A549 (cell line): ENCODE results near the gene NUMB. TPM values are rescaled to one million over a fixed set of nuclear protein-coding genes. Genes with fewer than 3 reads are reported as not detected.
"Not testable (repeated sequence)": the region's sequence is repeated elsewhere in the genome, so short reads cannot be mapped to it uniquely, and the experiment has no call there.

Experiments
- ATAC-seq, 2 experiments: fragments of 200-7000 bp in 1 of 2; fragments of >200 bp in 1 of 2; cut with Nextera tagmentation in 1 of 2; cut with Tn5 transposase in 1 of 2; 3 replicates each; pipeline versions ENCODE4 v1.8.0 to v1.9.1; 2018 to 2020; ENCODE audit warnings: mild to moderate bottlenecking in 1 of 2, moderate library complexity in 1 of 2
- CTCF ChIA-PET: fragments of 300-600 bp; sonication (Branson Sonifier 250); formaldehyde crosslinking; extraction: SDS; loops from one replicate; lab custom pipeline; 2021; ENCODE audit warnings: antibody characterized with exemption, inconsistent platforms; lab: Yijun Ruan, JAX
- POLR2A ChIA-PET: fragments of 350-600 bp; formaldehyde crosslinking; extraction: SDS; loops from one replicate; lab custom pipeline; 2021; ENCODE audit warnings: antibody characterized with exemption, inconsistent platforms; lab: Yijun Ruan, JAX
- DNase-seq, 2 experiments: peaks; one replicate each; pipeline versions ENCODE4 v3.0.0 to v3.0.0-alpha.2; 2011 to 2016; ENCODE audit warnings: low read depth in 1 of 2, low spot score in 1 of 2
- FAIRE-seq: peaks from 2 replicates; lab custom pipeline; 2011; peaks lifted over from hg19 to GRCh38; lab: Jason Lieb, UNC
- H3K27ac ChIP-seq, 2 experiments: fragments of >200 bp; sonication (Bioruptor Twin); formaldehyde crosslinking; 3 replicates each; pipeline ENCODE4 v1.5.1; 2016 to 2017
- H3K4me1 ChIP-seq: fragments of >200 bp; sonication (Bioruptor Twin); formaldehyde crosslinking; 3 replicates; pipeline ENCODE4 v1.6.1; 2016
- H3K4me2 ChIP-seq: fragments of >200 bp; sonication (Bioruptor Twin); formaldehyde crosslinking; 3 replicates; pipeline ENCODE4 v1.6.1; 2016
- H3K4me3 ChIP-seq: fragments of >200 bp; sonication (Bioruptor Twin); formaldehyde crosslinking; 3 replicates; pipeline ENCODE4 v1.5.1; 2016
- H3K9me3 ChIP-seq: fragments of >200 bp; sonication (Bioruptor Twin); formaldehyde crosslinking; 3 replicates; pipeline ENCODE4 v1.6.1; 2016
- CBX2 ChIP-seq: fragments of 200-600 bp; sonication (generic); IDR thresholded peaks from 2 replicates; pipeline ENCODE4 v1.6.1; 2016; ENCODE audit warnings: low read depth, mild to moderate bottlenecking, borderline replicate concordance
- CHD2 ChIP-seq: fragments of 150-350 bp; IDR thresholded peaks from 2 replicates; pipeline ENCODE4 v1.6.1; 2014; ENCODE audit warnings: low read length; ENCODE audit not compliant: partially characterized antibody
- EHMT2 ChIP-seq: fragments of 200-600 bp; sonication (generic); IDR thresholded peaks from 2 replicates; pipeline ENCODE4 v1.6.1; 2016; ENCODE audit warnings: antibody characterized with exemption, low read depth, mild to moderate bottlenecking, moderate library complexity
- EP300 ChIP-seq, 2 experiments: fragments of >200 bp; sonication (Bioruptor Twin); formaldehyde crosslinking; IDR thresholded peaks; 2 replicates in 1 of 2; 3 replicates in 1 of 2; pipeline ENCODE4 v1.6.1; 2016 to 2017
- ESRRA ChIP-seq: fragments of 150-350 bp; IDR thresholded peaks from 2 replicates; pipeline ENCODE4 v1.6.1; 2014; ENCODE audit warnings: mild to moderate bottlenecking, low read length, borderline replicate concordance
- FOSB ChIP-seq: fragments of 250-450 bp; sonication (Bioruptor Pico); IDR thresholded peaks from 2 replicates; pipeline ENCODE4 v1.5.0; 2020; ENCODE audit warnings: mild to moderate bottlenecking, moderate library complexity
- HOXB5 ChIP-seq: fragments of 250-450 bp; sonication (Bioruptor Pico); IDR thresholded peaks from 2 replicates; pipeline ENCODE4 v1.5.0; 2020; ENCODE audit warnings: mild to moderate bottlenecking, moderate library complexity
- JUNB ChIP-seq: fragments of >200 bp; sonication (Bioruptor Twin); formaldehyde crosslinking; IDR thresholded peaks from 2 replicates; pipeline ENCODE4 v1.6.1; 2016
- MAZ ChIP-seq: fragments of 150-350 bp; IDR thresholded peaks from 2 replicates; pipeline ENCODE4 v1.6.1; 2014; ENCODE audit warnings: antibody characterized with exemption, low read depth, low read length, borderline replicate concordance
- NFE2L2 ChIP-seq: fragments of 150-350 bp; conservative IDR thresholded peaks from 2 replicates; pipeline ENCODE4 v1.6.1; 2014; ENCODE audit warnings: low read length
- NPAS2 ChIP-seq: fragments of 250-450 bp; sonication (Bioruptor Pico); IDR thresholded peaks from 2 replicates; pipeline ENCODE4 v1.8.0; 2022; ENCODE audit warnings: mild to moderate bottlenecking, moderate library complexity, borderline replicate concordance
- NR3C1 ChIP-seq: fragments of >200 bp; sonication (Bioruptor Twin); formaldehyde crosslinking; IDR thresholded peaks from 3 replicates; pipeline ENCODE4 v1.6.1; 2017
- PHF8 ChIP-seq: fragments of 200-600 bp; sonication (generic); IDR thresholded peaks from 2 replicates; pipeline ENCODE4 v1.6.1; 2016; ENCODE audit warnings: low read depth, mild to moderate bottlenecking, antibody characterized with exemption, moderate library complexity, borderline replicate concordance
- POLR2A ChIP-seq: IDR thresholded peaks from 2 replicates; pipeline ENCODE4 v1.6.1; 2012; ENCODE audit warnings: mild to moderate bottlenecking, low read length
- RARB ChIP-seq: fragments of 250-450 bp; sonication (Bioruptor Pico); IDR thresholded peaks from 2 replicates; pipeline ENCODE4 v1.8.0; 2021; ENCODE audit warnings: mild to moderate bottlenecking, moderate library complexity
- REST ChIP-seq: fragments of 200-600 bp; sonication (generic); IDR thresholded peaks from 2 replicates; pipeline ENCODE4 v1.6.1; 2016; ENCODE audit warnings: antibody characterized with exemption, mild to moderate bottlenecking, moderate library complexity
- TP53 ChIP-seq: fragments of 250-450 bp; sonication (Bioruptor Pico); IDR thresholded peaks from 2 replicates; pipeline ENCODE4 v1.5.0; 2021; ENCODE audit warnings: mild to moderate bottlenecking, moderate library complexity
- ZC3H11A ChIP-seq: fragments of 450-650 bp; IDR thresholded peaks from 2 replicates; pipeline ENCODE4 v1.6.1; 2014; ENCODE audit warnings: antibody characterized with exemption, mild to moderate bottlenecking
- ZNF302 ChIP-seq: fragments of 250-450 bp; sonication (Bioruptor Pico); IDR thresholded peaks from 2 replicates; pipeline ENCODE4 v1.9.0; 2021; ENCODE audit warnings: inconsistent platforms, mild to moderate bottlenecking, moderate library complexity
- WGBS: methylation state at CpG from one replicate; pipeline ENCODE4 v1.1.6; 2017; ENCODE audit errors: missing lambda C conversion rate; 5-methylcytosine and 5-hydroxymethylcytosine counted together
- polyA plus RNA-seq, 4 experiments: library from polyadenylated mRNA; depleted of rRNA in 3 of 4; stranded (reverse); fragments of >200 nt; fragmentation: RNase III in 1 of 4; extraction: RNeasy Plus Mini Kit Qiagen cat#74134 plus additional on column Dnase treatment in 1 of 4; gene quantifications; 2 replicates in 3 of 4; 3 replicates in 1 of 4; pipeline ENCODE4 v1.2.3, GENCODE V29; 2011 to 2017
- TF ChIP-seq, protein P1 (sequence below): fragments of 250-450 bp; sonication (Bioruptor Pico); IDR thresholded peaks from 2 replicates; pipeline ENCODE4 v1.5.0; 2020; ENCODE audit warnings: low read depth, mild to moderate bottlenecking, moderate library complexity
- TF ChIP-seq, protein P2 (sequence below): fragments of >200 bp; sonication (Bioruptor Twin); formaldehyde crosslinking; IDR thresholded peaks from 2 replicates; pipeline ENCODE4 v1.6.1; 2016

NUMB gene
- polyA plus RNA-seq, 2 of the 4 experiments (the other 2 are of a cell fraction), result 40.8 to 151 TPM

DNA sequence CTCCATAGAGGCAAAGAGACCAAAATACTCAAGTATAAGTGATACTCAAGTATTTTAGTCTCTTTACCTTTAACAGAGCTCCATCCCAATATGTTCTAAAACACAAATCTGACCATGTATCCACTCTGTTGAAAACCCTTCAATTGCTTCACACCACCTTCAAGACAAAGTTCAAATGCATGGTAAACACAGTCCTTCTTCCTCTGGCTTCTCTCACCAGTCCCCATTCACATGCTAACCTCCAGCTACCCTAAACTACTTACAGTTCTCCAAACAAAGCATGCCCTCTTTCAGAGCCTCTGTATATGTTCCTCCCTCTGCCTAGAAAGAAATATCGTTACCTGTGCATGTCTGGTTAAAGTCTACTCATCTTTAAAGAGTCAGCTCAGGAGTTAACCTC is 100.2 kb downstream of the NUMB start:
- 68% methylated on average over 1 of the region's 1 CpG for WGBS
- FAIRE-seq, result no peak
- no peak for TF ChIP-seq NR3C1
- no peak overlapping the region for H3K4me3 ChIP-seq
- no peak overlapping the region for H3K4me2 ChIP-seq
- POLR2A ChIA-PET, result interaction anchor here (0.6 kb wide), 1 partner anchor 8 kb away, joined by 3 read pairs; no protein-coding TSS in a partner anchor
- H3K9me3 ChIP-seq, result no peaks in the 10 kb centered on the region
- no peak overlapping the region for H3K27ac ChIP-seq
- no peaks in the 10 kb centered on the region for H3K4me1 ChIP-seq
- CTCF ChIA-PET, result interaction anchor here (0.6 to 1.4 kb wide), 4 partner anchors 63 to 305 kb away, joined by 3 to 6 read pairs (median 3); no protein-coding TSS in a partner anchor
- no peak; a peak in 1 of 6 replicates for ATAC-seq
- DNase-seq, result no peak

GRCh38 chr14:73349091-73349490 is 109.3 kb downstream of the NUMB start:
- H3K4me1 ChIP-seq, ATAC-seq, FAIRE-seq, H3K4me2 ChIP-seq, H3K27ac ChIP-seq, H3K4me3 ChIP-seq, POLR2A ChIA-PET, DNase-seq, H3K9me3 ChIP-seq: not testable (repeated sequence)
- CTCF ChIA-PET, result interaction anchor here (1.1 kb wide), 1 partner anchor 11 kb away, joined by 4 read pairs; no protein-coding TSS in a partner anchor
- 92% methylated on average over 3 of the region's 3 CpGs for WGBS

- POLR2A ChIA-PET, result no interaction called here
- Histone ChIP-seq H3K4me1 (no peaks in the 10 kb centered on the region), H3K4me2 (no peak overlapping the region)
- TF ChIP-seq FOSB (CRISPR knock-in tag) (no peak), ZC3H11A (no peak)
- TF ChIP-seq, protein P1, sequence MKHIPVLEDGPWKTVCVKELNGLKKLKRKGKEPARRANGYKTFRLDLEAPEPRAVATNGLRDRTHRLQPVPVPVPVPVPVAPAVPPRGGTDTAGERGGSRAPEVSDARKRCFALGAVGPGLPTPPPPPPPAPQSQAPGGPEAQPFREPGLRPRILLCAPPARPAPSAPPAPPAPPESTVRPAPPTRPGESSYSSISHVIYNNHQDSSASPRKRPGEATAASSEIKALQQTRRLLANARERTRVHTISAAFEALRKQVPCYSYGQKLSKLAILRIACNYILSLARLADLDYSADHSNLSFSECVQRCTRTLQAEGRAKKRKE, result no peak
- TF ChIP-seq, all 56 proteins: peak for 0
- no peak overlapping the region for H3K4me3 ChIP-seq
- 93% methylated on average over 1 of the region's 1 CpG for WGBS
- CTCF ChIA-PET, result interaction anchor here (2.0 kb wide), 1 partner anchor 49 kb away, joined by 7 read pairs; no protein-coding TSS in a partner anchor
- DNase-seq (no peak), FAIRE-seq (no peak), ATAC-seq (no peak)
- H3K27ac ChIP-seq, result no peak overlapping the region
- H3K9me3 ChIP-seq, result no peaks in the 10 kb centered on the region
These were observed 114.0 kb downstream of the NUMB start for GRCh38 chr14:73344319-73344718.

DNA sequence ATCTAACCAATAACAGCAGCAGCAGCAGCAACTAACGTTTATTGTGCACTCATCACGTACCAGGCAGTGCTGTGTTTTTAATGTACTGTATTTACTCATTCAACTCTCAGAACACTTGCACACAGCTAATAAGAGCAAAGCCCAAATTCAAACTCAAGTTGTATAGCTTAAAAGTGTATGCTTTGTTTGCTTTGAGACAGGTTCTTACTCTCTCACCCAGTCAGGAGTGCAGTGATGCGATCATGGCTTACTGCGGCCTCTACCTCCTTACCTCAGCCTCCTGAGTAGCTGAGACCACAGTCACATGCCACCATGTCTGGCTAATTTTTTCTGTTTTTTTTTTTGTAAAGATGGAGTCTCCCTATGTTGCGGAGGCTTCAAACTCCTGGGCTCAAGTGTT is 115.7 kb downstream of the NUMB start:
- POLR2A ChIA-PET, result no interaction called here
- TF ChIP-seq EP300 (IDR thresholded peaks at IDR 0.05) (no peak), RARB (CRISPR knock-in tag) (no peak), NPAS2 (CRISPR knock-in tag) (no peak), REST (no peak), JUNB (no peak), CHD2 (no peak), EHMT2 (no peak), ESRRA (no peak), TP53 (no peak), HOXB5 (CRISPR knock-in tag) (no peak), NFE2L2 (no peak), PHF8 (no peak), POLR2A (no peak), CBX2 (no peak), MAZ (no peak), ZNF302 (CRISPR knock-in tag) (no peak)
- TF ChIP-seq, protein P2, sequence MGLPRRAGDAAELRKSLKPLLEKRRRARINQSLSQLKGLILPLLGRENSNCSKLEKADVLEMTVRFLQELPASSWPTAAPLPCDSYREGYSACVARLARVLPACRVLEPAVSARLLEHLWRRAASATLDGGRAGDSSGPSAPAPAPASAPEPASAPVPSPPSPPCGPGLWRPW, result no peak

More for the DNA sequence above, 115.7 kb downstream of the NUMB start:
- Histone ChIP-seq H3K27ac (no peak overlapping the region), H3K4me2 (no peak overlapping the region), H3K4me1 (no peaks in the 10 kb centered on the region), H3K9me3 (no peaks in the 10 kb centered on the region), H3K4me3 (no peak overlapping the region)
- ATAC-seq (no peak), FAIRE-seq (no peak), DNase-seq (no peak)
- WGBS, result 78% methylated on average over 5 of the region's 5 CpGs
- CTCF ChIA-PET, result interaction anchor here (0.8 to 2.0 kb wide), 5 partner anchors 11 to 169 kb away, joined by 3 to 7 read pairs (median 3); no protein-coding TSS in a partner anchor
